NK-92 (cell line): ENCODE results near the gene IGSF23.

ENCODE experiments used
- DNase-seq: peaks from one replicate; lab custom pipeline; 2025; ENCODE audit not compliant: unreplicated experiment; lab: John Stamatoyannopoulos, UW

Gene IGSF23, protein sequence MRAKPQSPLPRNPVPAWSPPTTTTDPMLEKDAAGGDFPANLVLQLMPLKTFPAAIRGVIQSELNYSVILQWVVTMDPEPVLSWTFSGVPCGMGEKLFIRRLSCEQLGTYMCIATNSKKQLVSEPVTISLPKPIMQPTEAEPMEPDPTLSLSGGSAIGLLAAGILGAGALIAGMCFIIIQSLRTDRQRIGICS

DNA sequence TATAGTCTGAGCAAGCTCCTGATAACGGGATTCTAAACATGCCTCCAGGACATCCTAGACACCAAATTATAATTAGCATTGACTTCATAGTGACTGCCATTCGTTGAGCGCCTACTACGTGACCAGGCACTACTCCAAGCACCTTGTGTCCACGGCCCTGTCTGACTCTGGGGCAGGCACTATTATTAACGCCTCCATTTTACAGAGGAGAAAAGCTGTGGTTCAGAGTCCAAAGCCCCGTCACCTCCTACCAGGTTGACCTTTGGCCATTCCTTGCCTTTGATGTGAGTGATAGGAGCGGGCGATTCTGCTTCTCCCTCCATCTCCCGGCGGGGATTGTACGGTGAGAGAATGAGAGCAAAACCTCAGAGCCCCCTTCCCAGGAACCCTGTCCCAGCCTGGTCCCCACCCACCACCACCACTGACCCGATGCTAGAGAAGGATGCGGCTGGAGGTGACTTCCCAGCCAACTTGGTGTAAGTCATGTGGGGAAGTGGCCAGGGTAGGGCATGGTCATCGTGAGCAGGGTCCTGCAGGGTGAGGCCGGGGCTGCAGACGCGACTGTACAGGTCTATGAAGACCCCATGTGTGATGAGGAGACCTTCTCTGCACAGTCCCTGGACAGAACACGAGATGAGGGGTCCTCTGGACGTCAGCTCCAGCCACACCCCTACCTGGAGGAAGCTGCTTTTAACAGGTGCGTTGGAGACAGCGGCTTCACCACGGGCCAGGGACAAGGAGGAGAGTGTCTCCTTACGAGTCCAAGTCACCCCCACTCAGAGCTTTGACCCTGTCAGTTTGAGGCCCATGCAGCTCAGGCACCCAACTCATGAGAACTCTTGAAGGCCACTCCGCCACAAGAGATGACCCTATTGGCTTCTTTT is at the start of gene IGSF23:
Gene IGSF23 (plus strand): TSS at position 269 of the 884 bp plus-strand sequence. CDS start 83 bp downstream, at position 352.
- DNase-seq = no peak

DNA sequence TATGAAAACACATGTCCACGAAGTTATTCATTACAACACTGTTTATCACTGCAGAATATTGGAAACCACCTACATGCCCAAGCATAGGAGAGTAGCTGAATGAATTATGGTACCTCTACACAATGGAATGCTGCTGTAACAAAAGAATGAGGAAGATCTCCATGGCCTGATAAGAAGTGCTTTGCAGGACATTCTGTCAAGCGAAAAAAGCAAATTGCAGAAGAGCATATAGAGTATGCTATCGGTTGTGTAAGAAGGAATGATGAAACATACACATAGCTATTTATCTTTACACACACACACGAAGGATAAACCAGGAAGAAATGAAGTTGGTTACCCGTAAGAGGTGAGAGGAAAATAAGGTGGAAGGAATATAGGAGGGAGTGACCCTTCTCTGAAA is 46.4 kb upstream of the IGSF23 start:
- DNase-seq = no peak

DNA sequence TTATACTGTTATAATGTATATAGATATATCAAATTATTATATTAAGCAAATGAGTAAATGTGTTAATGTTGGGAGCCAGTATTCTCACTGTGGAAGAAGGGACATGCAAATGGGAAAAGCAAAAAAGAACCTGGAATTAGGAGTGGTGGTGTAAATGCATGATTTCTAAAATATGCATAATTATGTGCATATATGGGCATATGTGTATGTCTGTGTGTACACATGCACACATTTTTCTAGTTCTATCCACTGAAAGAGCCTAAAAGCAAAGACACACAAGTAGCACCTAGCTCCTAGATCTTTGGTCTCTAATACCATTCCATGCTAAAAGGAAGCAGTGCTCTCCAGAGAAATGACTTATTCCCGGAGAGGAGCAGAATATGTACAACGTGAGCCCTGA is 45.6 kb upstream of the IGSF23 start:
- DNase-seq = no peak

DNA sequence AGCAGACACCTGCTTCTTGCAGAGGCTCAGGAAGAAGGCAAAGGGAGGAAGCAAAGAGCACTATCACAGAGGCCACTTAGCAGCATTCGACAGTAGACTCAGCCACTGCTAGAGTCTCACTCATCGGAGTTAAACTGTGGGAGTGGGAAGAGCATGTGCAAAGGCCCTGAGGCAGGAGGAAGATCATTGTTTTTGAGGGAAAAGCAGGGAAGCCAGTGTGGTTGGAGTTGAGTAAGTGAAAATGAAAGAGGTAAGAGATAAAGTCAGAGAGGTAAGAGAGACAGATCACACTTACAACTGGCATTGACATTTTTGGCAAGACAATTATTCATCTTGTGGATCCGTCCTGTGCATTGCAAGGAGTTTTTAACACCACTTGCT is 42.8 kb upstream of the IGSF23 start:
- DNase-seq = no peak

DNA sequence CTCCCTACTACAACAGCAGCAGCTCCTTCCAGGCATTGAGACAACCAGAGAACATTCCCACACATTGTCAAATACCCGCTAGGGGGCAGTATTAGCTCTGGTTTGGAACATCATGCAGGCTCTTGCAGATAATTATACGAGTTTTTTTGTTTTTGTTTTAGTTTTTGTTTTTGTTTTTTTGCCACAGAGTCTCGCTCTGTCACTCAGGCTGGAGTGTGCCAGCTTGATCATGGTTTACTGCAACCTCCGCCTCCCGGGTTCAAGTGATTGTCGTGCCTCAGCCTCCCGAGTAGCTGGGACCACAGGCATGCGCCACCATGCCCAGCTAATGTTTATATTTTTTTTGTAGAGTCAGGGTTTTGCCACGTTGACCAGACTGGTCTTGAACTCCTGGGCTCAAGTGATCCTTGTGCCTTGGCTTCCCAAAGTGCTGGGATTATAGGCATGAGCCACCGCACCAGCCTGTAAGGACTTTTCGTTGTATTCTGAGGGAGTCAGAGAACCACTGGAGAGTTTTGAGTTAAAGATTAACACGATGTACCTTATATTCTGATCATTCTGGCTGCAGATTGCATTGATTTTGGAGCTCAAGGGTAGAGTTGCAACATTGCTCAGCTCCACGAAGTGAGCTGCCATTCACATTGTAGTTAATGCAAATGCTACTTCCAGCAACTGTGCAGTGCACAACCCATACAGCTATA is 42.2 kb upstream of the IGSF23 start:
- DNase-seq = no peak

DNA sequence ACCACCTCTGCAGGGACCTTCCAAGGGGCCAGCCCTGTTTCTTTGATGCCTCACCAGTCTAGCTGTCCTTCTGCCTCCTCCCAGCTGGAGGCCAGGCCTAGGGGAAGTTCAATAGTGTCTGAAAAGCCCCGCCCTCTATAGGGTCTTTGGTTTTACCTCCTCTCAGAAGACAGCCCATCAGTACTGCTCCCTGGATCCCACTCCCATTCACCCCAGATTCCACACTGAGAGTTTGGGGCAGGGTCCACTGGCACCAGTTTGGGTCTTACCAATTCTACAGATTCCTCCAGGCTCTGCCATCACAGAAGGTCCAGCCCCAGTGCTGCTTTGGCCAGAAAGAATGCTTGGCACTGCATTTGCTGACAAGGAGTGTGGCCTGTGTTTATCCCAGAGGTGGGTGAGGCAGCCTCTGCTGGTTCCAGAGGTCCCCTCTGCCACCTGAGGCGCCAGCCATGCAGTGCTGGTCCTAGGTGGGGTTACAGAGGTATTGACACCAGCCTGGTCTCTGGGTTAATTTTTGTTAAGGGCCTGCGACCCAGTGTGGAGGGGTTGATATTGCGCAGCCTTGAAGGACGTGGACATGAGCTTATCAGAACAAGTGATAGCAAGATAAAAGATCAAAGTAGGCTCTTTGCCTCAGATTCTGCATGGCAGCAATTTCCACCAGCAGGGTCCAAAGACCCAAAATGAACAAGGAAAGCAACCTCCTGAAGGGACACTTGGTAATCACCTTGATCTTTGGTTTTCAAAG is 41.4 kb upstream of the IGSF23 start:
- no peak for DNase-seq

DNA sequence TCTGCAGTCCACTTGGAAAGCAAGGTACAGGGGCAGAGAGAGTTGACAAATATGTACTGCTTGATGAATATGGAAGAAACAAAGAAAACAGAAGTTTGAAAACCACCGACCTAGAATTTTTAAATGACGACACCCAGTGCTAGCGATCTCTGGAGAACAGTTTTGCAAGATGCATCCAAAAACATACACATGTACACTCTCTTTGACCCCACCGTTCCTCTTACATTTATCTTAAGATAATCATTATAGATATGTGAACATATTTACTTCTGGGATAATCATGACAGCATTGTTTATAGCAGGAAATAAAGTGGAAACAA is 40.8 kb upstream of the IGSF23 start:
- no peak for DNase-seq

DNA sequence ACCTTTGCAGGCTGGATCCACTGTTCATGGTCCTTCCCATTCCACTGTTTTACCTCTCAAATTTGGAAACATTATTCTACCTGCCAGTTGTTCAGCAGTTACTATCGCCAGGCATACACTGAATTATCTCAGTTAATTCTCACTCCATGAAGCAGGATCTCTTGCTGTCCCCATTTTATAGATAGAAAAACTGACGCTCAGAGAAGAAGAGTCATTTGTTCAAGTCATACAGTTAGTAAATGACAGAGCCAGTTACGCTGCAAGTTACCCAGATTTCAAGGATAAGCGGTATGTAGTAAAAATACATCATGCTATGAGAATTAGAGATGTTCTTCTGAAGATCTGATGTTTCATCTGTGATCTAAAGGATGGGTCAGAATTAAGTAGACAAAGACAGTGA is 40.2 kb upstream of the IGSF23 start:
- DNase-seq = no peak

DNA sequence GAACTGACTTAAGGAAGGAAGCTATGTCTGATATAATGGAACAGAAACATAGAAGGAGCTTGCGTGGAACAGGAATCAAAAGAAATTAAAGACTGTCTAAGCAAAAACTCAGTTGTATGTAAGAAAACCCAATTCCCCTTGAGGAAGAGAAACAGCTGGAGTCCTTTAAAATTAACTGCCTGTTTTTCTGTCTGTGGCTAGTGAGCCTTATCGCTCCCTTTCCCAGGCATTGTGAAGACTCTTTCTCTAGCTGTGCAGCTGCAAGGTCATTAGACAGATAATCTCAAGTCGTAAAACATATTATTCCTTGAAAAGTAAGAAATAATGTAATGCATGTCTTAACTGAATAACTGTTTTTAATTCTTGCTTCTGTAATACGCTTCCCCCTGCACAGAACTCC is 39.7 kb upstream of the IGSF23 start:
- no peak for DNase-seq

DNA sequence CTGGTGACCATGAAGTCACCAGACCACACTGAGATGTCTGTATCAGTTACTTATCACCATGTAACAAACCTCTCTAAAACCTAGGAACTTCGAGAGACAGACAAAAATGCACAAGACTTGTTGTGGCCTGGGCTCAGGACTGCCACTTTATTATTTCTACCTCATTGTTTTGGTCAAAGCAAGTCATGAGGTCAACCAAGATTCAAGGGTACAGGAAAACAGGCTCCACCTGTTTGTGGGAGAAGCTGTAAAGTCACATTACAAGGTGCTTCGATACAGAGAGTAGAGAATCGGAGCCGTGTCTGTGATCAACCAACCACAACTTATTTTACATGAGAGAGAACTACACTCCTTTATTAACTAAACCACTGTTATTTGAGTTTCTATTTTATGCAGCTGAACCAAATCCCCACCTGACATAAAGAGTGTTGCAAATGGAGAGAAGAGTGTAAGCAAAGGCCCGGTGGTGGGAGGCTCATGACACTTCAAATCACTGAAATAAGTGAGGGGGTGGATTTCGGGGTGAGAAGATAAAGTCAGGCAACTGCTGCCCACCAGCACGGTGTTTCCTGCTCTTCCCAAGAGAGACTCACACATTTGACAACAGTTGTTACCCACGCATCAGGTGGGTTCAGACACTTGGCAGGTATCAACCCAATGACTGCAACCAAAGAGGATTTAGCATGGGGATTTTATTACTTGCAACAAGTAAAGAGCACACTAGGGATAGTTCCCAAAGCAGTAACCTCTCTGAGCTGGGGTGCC is 39.0 kb upstream of the IGSF23 start:
- no peak for DNase-seq

DNA sequence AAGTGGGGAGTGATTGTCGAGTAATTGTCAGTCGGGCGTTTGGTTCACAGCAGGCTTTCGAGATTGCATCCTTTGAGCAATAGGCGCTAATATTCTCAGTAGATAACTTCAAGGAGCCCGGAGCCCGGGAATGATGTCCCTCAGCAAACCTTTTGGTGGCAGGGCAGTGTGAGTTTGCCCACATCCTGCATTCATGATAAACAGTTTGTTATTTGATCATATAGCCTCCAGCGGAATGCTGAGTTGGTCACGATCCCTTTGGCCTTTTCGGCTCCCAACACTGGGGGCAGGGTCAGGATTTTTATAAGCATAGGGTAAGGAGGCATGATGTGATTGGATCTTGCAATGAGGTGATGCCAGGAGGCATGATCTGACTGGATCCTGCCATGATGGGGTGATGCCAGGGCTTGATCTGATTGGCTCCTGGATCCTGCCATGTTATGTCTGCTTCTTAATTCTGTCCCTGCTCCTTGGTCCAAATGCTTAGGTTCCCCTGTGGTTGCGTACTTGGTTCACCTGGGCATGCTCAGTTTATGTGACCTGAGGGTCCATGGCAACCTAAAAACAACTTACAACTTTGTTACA is 38.2 kb upstream of the IGSF23 start:
- no peak for DNase-seq

DNA sequence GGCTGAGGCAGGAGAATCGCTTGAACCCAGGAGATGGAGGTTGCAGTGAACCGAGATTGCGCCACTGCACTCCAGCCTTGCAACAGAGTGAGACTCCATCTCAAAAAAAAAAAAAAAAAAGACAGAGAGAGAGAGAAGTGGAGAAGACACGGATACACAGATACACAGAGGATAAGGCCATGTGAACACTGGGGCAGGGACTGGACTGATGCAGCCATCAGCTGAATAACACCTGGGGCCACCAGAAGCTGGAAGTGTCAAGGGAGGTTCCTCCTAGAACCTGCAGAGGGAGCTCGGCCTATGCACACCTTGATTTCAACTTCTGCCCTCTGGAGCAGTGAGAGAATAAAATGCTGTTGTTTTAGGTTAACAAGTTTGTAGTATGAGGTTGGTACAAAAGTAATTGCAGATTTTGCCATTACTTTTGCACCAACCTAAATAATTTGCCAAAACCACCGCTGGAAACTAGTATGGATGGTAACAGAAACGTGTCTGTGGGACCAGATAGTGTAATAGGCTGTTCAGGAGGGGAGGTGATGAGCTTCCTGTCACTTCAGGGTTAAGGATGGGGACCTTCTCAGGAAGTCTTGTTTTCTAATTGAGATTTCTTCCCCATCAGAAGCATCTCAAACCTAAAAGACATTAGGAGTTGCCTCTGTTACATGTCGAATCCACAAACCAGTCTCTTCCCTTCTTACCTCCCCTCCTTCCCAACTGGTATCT is 36.4 kb upstream of the IGSF23 start:
- DNase-seq = no peak

DNA sequence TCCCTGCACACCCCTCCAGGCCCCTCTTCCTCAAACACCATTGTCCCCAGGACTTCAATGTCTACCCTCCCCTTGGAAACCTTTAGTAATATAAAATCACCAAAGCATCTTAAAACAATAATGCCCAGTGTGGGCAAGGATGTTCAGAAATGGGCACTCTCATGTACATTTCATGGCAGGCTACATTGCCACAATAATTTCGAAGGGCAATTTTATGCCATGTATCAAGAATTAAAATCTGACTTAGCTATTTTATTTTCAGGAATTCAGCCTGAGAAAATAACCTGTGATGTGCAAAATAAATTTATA is 35.8 kb upstream of the IGSF23 start:
- DNase-seq = no peak

DNA sequence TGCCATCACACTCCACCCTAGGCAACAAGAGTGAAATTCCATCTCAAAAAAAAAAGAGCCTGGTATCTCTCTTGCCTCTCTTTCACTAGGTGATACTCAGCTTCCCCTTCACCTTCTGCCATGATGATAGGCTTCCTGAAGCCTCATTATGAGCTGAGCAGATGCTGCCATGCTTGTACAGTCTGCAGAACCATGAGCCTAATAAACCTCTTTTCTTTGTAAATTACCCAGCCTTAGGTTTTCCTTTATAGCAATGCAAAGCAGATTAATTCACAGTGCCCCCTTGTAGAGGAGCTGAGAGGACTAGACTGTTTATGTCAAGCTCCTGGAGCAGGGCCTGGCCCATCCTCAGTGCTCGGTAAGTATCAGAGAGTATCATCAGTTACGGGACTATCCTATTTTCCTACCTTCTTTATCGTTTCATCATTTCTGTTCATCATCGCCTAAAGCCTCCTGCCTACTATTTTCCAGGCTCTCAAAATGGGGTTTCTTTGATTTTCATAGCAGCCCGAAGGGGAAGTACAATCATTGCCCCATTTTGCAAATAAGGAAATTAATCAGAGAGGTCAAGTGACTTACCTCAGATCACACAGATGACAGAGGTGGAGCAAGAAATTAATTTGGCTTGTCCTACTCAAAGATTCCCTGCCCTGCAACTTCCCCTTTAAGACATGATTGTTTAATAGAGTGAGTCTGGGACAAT is 33.5 kb upstream of the IGSF23 start:
- no peak for DNase-seq

DNA sequence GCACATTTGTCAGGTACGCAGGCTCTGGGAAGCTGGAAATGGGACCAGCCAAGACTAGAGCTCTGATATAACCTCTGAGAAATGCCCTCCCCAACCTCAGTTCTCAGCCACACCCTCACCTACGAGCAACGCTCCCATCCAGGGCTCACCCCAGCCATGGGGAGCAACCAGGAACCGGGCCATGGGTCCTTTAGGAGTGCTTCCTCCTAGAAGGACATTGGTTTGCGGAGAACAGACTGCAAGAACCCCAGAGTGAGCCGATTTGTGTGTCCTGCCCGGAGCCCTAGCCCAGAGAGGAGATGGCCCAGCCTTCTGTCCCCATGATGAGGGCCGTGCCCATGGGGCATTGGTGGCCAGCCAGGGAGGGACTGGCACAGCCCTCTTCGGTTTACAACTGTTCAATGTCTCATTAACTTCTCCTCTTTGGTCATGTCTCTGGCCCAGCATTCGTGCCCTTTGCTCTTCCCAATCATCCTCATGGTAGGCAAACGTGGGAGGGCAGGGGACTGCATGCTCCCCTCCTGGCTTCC is 32.9 kb upstream of the IGSF23 start:
- no peak for DNase-seq

DNA sequence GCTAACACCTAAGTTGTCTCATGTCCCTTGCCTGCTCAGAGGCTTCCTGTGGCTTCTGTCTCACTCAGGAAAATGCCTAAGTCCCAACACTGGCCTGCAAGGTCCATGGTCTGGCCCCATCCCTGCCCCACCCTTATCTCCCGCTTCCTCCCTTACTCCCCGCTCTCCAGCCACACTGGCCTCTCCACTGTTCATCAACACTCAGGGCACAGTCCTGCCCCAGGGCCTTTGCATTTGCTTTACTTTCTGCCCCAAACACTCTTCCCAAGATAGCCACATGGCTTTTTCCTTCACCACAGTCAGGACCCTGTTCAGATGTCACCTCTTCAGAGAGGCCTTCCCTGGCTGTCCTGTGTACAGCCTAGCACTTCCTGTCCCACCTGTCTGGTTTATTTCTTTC is 32.1 kb upstream of the IGSF23 start:
- DNase-seq = no peak

DNA sequence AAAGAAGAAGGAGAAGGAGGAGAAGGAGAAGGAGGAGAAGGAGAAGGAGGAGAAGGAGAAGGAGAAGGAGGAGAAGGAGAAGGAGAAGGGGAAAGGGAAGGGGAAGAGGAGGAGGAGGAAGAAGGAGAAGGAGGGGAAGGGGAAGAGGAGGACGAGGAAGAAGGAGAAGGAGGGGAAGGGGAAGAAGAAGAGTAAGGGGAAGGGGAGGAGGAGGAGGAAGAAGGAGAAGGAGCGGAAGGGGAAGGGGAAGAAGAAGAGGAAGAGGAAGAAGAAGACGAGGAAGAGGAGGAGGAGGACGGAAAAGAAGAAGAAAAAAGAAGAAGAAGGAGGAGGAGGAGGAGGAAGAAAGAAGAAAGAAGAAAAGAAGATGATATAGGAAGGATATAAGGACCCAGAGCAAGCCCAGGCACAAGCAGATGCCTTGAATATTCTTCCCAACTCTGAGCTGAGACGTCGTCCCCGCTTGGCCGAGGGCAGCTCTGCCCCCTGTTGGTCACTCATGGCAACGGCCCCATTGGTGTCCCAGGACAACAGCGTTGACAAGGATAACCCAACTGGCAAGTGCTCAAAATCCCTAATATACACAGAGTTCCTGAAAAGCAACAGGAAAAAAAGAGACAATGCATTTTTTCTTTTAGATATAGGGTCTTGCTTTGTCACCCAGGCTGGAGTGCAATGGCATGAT is 30.6 kb upstream of the IGSF23 start:
- no peak for DNase-seq

DNA sequence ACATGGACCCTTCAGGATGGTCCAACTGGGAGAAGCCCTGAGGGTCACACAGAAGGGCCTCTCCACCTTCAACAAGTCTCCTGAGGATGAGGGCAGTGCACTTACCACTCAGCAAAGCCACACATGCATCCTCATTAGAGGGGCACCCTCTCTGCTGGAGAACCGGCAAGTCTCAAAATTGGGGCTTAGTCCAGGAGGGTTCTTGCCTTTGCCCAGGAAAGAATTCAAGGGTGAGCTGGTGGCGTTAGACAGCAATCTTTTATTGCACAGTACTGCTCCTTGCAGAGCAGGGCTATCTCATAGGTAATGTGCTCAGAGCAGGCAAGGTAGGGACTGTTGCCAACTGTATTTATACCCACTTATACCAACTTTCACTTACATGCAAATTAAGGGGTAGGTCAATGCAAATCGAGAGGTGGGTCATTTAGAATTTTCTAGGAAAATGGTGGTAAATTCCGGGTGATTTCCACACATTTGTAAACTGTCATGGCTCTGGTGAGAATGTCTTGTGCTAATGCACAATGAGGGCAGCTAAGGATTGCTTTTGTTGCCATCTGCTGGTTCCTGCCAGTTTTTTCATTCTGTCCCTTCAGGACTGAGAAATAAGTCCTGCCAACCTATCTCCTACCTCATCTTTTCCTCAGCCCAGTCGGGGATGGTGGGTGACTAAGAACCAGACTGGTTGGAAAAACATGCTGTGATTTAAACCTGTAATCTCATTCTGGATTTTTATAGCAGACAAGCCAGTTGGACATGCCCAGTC is 27.8 kb upstream of the IGSF23 start:
- DNase-seq = no peak
